KMS-11 (cell line): ENCODE results near the gene ZNF396.

ENCODE experiments used
- H2AFZ ChIP-seq: fragments of 200-600 bp; sonication (generic); 2 replicates; pipeline ENCODE4 v1.6.1; 2016; ENCODE audit warnings: antibody characterized with exemption, mixed run types, low read depth
- H3K27ac ChIP-seq: fragments of 200-600 bp; sonication (generic); 2 replicates; pipeline ENCODE4 v1.6.1; 2016; ENCODE audit warnings: mild to moderate bottlenecking, mixed run types
- H3K27me3 ChIP-seq: fragments of 200-600 bp; sonication (generic); 2 replicates; pipeline ENCODE4 v1.6.1; 2017; ENCODE audit warnings: mild to moderate bottlenecking, low read depth, mixed run types, moderate library complexity; ENCODE audit not compliant: insufficient read depth
- H3K36me3 ChIP-seq: fragments of 200-600 bp; sonication (generic); 2 replicates; pipeline ENCODE4 v1.6.1; 2017; ENCODE audit warnings: mild to moderate bottlenecking, mixed run types; ENCODE audit not compliant: insufficient read depth
- H3K4me1 ChIP-seq: fragments of 200-600 bp; sonication (generic); 2 replicates; pipeline ENCODE4 v1.6.1; 2016; ENCODE audit warnings: mild to moderate bottlenecking, low read depth, mixed run types; ENCODE audit not compliant: poor library complexity, severe bottlenecking
- H3K4me2 ChIP-seq: fragments of 200-600 bp; sonication (generic); 2 replicates; pipeline ENCODE4 v1.7.0; 2016; ENCODE audit warnings: mild to moderate bottlenecking, mixed run types
- H3K4me3 ChIP-seq: fragments of 200-600 bp; sonication (generic); IDR thresholded peaks from 2 replicates; pipeline ENCODE4 v1.6.1; 2017; ENCODE audit warnings: low read depth, low read length, mixed read lengths; ENCODE audit not compliant: insufficient read depth
- H3K79me2 ChIP-seq: fragments of 200-600 bp; sonication (generic); 2 replicates; pipeline ENCODE4 v1.6.1; 2016; ENCODE audit warnings: low read depth, mixed run types; ENCODE audit not compliant: insufficient read depth
- H3K9ac ChIP-seq: fragments of 200-600 bp; sonication (generic); 2 replicates; pipeline ENCODE4 v1.6.1; 2016; ENCODE audit warnings: mild to moderate bottlenecking, mixed run types
- H4K20me1 ChIP-seq: fragments of 200-600 bp; sonication (generic); 2 replicates; pipeline ENCODE4 v1.6.1; 2016; ENCODE audit warnings: mild to moderate bottlenecking, mixed run types; ENCODE audit not compliant: insufficient read depth
- CTCF ChIP-seq: fragments of 200-600 bp; sonication (generic); conservative IDR thresholded peaks from 2 replicates; pipeline ENCODE4 v1.6.1; 2017; ENCODE audit warnings: low read depth, mild to moderate bottlenecking, antibody characterized with exemption, low read length, moderate library complexity, mixed read lengths

ZNF396 gene

GRCh38 chr18:35377875-35378573 lies 887 bp upstream of the ZNF396 start:
- Histone ChIP-seq H3K27me3 (no peaks in the 10 kb centered on the region), H3K4me1 (no peaks in the 10 kb centered on the region), H3K4me3 (no peak overlapping the region), H3K79me2 (no peaks in the 10 kb centered on the region), H3K36me3 (no peaks in the 10 kb centered on the region), H3K27ac (no peak overlapping the region), H3K9ac (no peak overlapping the region), H4K20me1 (no peaks in the 10 kb centered on the region), H2AFZ (no peak overlapping the region), H3K4me2 (no peak overlapping the region; the same call in 1 of the 2 replicates)
- TF ChIP-seq CTCF: no peak

- Histone ChIP-seq H3K36me3 (no peaks in the 10 kb centered on the region), H4K20me1 (no peaks in the 10 kb centered on the region), H3K4me3 (no peak overlapping the region), H3K4me1 (no peaks in the 10 kb centered on the region), H3K79me2 (no peaks in the 10 kb centered on the region), H3K27me3 (no peaks in the 10 kb centered on the region), H3K9ac (peak overlapping the region; percentile 41; the same call in 1 of the 2 replicates), H3K27ac (no peak overlapping the region), H3K4me2 (peak overlapping the region; percentile 27), H2AFZ (peak overlapping the region; percentile 96)
- no peak for TF ChIP-seq CTCF
Measured at GRCh38 chr18:35376393-35376741, 770 bp downstream of the ZNF396 start.

- Histone ChIP-seq H4K20me1 (no peaks in the 10 kb centered on the region), H3K36me3 (no peaks in the 10 kb centered on the region), H3K27me3 (no peaks in the 10 kb centered on the region), H2AFZ (no peak overlapping the region), H3K4me1 (no peaks in the 10 kb centered on the region), H3K79me2 (no peaks in the 10 kb centered on the region), H3K9ac (no peak overlapping the region), H3K27ac (no peak overlapping the region), H3K4me2 (no peak overlapping the region), H3K4me3 (no peak overlapping the region)
- TF ChIP-seq CTCF: no peak
Measured at GRCh38 chr18:35374708-35375107, 2.4 kb downstream of the ZNF396 start.

- no peak for TF ChIP-seq CTCF
- H3K4me1 ChIP-seq: no peaks in the 10 kb centered on the region
- no peaks in the 10 kb centered on the region for H3K79me2 ChIP-seq
- no peak overlapping the region for H3K4me3 ChIP-seq
- no peak overlapping the region for H3K27ac ChIP-seq
- no peak overlapping the region for H3K9ac ChIP-seq
- H2AFZ ChIP-seq: no peak overlapping the region
- no peaks in the 10 kb centered on the region for H4K20me1 ChIP-seq
- no peaks in the 10 kb centered on the region for H3K36me3 ChIP-seq
- H3K27me3 ChIP-seq: no peaks in the 10 kb centered on the region
- H3K4me2 ChIP-seq: no peak overlapping the region
Measured at GRCh38 chr18:35371412-35372195, 5.5 kb downstream of the ZNF396 start.
